HG03354 (cell line): ENCODE measurements around the gene TEDC1.

Experiments
- ATAC-seq: cut with Tn5 transposase; IDR thresholded peaks from one replicate; pipeline ENCODE4 v1.9.1; 2021; ENCODE audit warnings: mild to moderate bottlenecking; ENCODE audit not compliant: unreplicated experiment, poor library complexity, severe bottlenecking

TEDC1 gene

DNA sequence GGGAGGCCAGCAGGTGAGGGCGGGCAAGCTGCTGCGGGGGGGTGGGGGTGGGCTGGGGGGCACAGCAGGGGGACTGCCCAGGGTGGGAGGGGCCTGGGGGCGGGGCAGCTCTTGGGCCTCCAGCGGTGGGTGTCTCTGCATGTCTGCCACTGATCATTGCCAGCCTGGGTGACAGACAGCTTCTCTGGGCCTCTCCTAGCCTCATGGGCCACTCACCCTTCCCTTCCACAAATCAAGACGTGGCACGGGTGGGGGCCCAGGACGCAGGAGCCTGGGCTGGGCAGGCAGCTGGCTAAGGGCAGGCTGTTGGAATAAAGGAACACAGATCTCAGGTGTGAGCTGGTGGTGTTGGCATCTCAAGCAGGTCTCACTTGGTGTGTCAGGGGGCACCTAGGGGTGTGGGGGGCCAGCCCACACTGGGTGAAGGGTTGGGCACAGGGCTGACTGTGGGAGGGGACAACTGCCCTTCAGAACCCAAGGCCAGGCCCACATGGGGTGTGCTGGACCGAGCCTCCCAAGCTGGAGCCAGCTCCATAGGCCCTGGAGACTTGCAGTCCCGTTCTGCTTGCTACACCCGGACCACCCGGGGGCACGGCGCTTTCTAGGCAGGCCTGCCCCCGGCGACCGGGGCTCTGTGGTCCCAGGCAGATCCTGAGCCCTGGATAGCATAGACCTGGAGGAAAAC lies 3.0 kb downstream of the TEDC1 start:
- no peak for ATAC-seq

DNA sequence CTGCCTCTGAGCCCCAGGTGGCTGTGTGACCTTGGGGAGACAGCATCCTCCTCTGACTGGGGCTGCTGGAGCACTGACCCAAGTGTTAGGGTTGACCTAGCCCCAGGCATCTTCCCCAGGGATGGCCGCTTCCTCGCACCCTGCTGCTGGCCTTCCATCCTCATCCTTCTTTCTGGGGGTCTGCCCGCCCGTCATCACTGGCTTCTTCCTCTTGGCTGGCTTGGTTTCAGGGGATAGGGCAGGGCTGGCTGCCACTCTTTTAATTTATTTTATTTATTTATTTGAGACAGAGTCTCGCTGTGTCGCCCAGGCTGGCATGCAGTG lies 3.5 kb downstream of the TEDC1 start:
- no peak for ATAC-seq

DNA sequence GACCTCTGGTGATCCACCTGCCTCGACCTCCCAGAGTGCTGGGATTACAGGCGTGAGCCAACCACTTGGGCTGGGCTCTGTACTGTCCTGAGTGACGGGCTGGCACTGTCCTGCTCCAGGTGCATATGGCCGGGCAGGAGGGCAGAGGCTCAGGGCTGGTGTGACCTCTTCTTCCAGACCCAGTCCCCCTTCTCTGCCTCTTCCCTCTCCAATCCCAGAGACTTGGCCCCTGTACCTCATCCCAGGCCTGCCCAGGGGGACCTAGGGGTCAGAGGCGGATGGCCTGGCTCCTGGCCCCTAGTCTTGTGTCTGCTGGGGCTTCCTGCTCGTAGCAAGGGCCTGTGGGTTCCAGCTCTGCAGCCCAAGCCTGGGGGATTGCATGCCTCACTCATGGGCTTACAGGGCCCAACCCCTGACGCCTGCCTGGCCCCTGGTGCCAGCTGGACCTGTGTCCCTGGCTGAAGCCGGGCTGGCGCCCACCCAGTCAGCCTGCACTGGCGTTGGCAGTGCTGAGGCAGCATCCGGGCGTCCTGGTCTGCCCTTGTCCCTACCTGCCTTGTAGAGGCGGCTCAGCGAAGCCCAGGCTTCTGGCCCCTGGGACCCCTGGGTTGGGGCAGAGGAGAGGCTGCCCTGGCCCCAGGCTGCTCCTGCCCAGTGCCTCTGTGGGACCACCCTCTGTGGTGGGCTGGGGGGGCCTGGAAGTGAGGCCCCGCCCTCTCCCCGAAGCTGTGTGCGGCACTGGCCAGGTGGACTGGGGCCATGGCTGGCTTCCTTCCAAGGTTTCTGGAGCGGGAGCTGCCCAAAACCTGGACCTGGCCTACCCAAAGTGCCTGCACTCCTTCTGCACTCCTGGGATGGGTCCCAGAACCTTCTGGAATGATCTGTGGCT lies 4.3 kb downstream of the TEDC1 start:
- ATAC-seq: no peak

DNA sequence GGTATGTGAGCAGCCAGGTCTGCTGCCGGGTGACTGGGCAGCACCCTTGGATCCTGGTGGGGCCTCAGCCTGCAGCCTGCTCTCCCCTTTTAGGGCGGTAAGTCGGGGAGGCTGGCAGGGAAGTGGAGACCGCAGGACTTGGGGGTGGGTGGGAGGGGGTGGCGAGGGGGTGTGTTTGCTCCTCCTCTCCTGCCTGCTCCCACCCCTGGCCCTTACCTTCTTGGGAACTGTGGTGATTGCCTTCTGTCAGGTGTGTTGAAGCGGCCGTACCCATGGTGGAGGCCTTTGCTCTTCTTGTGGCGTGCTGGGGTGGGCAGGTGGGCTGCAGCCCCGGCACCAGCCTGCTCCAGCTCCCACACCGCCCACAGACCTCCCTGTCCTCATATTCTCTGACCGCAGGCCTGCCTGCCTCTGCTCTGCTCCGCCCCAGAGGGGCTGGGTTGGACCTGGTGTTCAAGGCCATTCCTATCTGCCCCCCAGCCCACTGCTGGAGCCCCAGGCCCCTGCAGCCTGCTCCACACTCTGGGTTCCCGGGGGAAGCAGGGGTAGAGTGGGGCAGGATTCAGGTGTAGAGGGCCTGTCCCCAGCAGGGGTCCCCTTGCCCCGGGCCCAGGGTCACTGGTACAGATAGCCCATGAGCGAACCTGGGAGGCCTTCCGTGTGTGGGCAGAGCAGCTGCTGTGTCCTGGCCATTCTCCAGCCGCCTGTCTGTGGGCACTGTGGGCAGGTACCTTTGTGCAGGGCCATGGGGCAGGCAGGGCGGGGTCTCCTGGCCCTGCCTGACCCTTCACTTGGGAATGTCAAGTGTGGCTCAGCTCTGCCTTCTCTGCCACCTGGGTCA lies 5.2 kb downstream of the TEDC1 start:
- no peak for ATAC-seq

DNA sequence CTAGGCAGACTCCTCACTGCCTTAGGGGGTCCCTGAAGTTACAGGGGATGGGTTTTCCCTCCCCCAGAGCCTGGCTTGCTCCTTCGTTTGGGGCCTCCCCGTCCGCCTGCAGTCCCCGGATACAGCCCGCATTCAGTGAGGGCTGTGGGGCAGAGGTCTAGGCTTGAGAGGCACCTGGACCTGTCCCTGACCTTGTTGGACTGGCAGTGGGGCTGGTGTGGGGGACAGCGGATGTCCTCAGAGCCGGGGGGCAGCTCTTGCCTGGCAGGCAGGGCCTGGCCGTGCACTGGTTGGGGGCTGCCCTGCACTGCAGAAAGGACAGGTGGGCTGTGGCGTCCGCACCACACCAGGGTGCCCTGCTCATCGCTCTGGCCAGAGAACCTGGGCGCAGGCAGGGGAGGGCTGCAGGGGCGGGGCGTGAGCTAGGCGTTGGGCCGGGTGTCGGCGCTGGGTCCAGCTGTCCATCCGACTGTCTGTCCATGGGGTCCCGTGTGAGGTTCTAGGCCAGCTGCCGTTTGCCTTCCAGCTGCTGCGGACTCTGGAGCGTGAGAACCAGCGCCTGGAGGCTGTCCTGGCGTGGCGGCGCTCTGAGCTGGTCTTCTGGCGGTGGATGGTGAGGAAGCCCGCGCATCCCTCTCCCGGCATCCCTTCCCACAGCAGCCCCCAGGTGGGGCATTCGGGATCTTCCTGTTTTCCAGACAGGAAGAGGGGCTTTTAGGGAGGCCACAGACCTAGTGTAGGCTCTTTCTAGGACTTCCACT lies 6.0 kb downstream of the TEDC1 start:
- no peak for ATAC-seq

DNA sequence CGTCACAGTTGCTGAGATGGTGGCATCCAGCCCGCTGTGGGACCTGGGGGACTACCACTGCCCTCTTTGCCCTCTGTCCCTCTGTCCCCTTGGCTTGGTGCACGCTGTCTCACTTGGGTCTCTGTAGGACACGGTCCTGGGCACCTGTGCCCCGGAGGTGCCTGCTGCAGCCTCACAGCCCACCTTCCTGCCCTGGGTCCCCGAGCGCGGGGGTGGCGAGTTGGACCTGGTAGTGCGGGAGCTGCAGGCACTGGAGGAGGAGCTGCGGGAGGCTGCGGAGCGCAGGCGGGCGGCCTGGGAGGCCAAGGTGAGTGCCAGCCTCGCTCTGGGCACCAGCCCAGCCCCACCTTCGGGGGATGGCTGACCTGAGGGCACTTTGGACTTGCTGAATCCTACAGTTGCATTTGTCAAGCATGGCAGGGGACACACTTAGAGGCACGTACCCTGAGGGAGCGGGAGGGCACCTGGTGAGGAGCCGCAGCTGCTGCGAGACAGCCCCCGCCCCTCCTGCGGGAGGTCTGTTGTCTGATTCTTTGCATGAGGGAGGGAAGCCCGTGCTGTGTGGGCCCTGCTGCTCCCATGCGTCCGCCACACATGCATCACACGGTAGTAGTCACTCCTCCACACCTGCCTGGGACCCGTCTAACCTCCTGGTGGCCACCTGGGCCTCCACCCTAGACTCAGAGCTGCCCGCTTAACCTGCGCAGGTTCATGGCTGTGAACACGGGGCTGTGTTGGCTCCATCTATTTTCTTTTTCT lies 6.8 kb downstream of the TEDC1 start:
- no peak for ATAC-seq

DNA sequence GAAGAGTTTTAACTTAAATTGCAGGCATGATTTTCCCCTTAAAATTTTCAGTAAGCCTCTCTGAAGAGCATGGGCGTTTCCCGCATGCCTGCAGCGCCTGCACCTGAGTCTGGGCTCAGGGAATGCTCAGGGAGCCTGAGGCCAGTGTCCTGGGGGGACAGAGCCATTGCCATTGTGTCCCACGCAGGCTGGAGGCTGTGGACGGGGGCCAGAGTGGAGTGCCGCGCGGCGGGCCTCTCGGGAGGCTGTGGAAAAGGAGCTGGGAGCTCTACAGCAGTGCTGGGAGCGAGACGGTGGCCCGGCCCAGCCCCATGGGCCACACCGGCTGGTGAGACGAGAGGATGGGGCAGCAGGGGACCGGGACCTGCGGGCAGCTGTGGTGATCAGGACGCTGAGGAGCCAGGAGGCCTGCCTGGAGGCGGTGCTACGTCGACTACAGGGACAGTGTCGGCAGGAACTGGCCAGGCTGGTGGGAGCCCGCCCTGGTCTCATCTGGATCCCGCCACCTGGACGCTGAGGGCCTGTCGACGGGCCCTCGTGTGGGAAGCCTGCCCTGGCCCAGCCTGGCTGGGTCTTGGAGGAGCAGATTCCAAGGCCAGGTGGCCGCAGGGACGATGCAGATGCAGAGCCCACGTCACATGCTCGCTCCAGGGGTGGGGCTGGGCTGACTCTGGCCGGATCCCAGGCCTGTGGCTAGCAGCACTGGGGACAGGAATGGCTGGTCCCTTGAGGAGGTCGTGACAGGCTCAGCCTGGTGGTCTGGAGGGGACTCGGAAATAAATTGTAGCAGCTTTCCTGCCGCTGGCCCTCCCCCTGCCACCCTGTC lies 7.6 kb downstream of the TEDC1 start:
- ATAC-seq: no peak

DNA sequence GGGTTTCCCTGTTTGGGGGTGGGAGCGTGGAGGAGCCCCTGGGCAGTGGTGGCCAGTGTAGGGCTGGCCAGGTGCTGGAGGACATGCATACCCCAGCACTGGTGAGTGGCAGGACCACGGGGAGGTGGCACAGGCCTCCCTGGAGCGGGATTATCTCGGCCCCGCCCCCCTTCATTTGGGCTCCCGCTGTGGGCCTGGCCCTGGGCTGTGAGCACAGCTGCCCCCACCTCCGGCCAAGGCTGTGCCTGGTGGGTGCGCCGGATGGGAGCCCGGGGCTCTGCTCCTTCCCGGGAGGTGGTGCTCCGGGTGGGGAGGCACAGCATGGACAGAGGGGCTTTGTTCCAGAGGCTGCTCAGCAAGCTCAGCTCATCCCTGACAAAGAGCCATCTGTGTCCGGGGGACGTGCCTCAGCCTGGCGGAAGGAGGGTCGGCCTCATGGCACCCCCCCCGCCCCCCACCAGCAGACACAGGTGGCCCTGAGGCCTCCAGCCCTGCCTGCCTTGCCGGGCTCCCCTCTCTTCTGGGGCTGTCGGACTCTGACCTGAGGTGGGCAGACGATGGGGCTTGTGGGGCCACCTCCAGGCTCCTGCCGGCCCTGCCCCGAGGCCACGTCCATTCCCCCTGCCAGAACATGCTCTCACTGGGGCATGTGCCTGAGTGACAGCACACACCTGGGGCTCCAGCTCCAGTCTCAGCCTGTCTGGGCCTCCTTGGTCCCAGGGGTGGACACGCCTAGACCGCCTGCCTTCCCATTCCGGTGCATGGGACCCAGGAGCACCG lies 8.4 kb downstream of the TEDC1 start:
- ATAC-seq: no peak

DNA sequence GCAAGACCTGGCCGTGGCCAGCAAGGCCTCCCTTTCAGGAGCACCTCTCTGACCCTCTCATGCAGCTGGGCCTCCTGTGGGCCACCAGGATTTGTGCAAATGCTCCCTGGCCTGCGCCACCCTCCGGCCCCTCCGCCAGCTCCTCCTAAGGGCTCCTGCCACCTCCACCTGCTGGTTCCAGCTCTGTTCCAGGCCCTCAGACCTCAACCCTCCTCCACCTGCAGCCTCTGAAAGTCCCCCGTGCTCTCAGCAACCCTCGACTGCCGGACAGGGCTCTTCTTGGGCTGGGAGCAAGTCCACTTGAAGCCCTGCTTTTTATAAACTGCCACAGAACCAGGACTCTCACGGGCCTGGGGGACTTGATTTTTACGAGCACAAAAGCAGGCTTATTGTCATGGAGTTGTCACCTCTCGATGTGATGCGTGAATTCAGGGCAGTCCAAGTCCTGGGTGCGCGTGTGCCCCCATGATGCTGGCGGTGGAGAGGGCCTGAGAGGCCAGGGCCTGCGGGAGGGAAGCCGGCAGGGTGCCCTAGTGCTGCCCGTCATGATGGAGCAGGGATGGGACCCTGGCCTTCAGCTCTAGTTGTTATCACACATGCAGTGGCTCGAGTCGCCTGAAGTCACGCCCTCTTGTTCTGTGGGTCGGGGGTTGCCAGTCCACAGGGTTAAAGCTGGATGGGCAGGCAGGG lies 9.1 kb downstream of the TEDC1 start:
- ATAC-seq: no peak

DNA sequence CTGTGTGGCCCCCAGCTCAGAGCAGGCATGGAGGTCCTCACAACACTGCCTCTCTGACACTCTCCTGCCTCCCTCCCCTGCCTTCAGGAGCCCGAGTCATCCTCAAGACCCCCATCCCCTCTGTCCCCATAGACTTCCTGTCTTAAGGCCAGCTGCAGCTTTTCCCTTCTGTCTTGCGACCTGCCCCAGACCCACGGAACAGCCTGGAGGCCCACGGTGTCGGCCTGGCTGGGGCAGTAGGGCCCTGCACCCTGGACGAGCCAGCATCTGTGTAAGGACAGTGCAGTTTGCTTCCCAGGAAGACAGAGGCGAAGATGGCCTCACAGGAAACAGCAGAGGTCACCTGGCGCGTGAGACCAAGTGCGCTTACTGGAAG lies 9.7 kb downstream of the TEDC1 start:
- ATAC-seq: no peak

DNA sequence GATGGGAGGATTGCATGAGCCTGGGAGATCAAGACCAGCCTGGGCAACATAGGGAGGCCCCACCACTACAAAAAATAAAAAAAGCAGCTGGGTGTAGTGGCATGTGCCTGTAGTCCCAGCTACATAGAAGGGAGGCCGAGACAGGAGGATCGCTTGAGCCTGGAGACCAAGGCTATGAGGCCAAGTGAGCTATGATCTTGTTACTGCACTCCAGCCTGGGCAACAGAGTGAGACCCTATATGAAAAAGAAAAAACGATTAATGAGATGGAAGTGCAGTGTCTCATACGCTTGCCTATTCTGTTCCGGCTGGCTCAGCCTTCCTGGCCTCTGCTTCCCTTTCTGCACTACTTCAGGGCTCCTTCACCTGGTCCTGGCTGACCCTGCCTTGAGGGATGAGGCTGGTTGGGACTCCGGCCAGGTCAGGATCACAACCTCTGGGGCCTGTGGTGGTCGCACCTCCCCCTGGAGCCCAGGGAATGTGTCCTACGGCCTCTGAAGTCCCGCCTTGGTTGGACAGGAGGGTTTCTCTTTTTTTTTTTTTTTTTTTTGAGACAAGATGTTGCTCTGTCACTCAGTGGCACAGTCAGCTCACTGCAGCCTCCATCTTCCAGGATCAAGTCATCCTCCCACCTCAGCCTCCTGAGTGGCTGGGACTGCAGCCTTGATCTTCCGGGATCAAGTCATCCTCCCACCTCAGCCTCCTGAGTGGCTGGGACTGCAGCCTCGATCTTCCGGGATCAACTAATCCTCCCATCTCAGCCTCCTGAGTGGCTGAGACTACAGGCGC lies 10.7 kb downstream of the TEDC1 start:
- ATAC-seq: no peak

DNA sequence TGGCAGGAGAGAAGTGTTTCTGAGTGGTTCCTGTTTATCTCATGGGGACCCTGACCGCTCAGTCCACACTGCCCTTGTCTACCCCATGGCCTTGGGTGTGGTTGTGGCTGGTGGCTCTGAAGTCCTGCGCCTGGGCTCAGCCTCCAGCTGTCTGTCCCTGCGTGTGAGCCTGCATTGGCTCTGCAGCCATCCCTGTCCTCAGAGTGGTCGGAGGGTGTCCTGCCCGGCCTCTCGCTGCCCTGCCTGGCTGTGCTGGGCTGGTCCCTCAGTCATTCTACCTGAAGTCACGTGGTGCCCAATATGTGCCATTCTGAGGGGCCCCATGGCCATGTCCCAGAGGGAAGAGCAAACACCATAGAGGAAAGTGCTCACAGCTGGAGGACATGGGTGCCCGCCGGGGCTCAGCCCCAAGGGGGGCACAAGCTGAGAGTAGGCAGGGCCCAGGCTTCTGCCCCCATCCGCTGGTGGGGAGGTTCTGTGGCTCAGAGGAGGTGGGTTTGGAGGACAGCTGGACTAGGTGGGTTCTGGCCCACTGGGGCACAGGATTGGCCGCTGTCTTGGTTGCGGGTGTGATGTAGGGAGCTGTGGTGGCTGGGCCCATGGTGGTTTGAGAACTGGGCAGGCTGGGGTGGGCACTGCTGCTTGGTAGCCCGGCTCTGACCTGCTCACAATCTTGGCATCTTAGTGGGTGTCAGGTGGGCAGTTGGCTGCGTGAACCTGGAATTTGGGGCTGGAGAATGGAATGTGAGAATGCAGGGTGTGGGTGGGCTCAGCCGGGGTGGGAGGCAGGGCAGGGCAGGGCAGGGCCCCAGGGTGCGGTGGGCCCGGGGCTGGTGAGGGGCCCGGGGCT lies 11.6 kb downstream of the TEDC1 start:
- ATAC-seq: no peak

DNA sequence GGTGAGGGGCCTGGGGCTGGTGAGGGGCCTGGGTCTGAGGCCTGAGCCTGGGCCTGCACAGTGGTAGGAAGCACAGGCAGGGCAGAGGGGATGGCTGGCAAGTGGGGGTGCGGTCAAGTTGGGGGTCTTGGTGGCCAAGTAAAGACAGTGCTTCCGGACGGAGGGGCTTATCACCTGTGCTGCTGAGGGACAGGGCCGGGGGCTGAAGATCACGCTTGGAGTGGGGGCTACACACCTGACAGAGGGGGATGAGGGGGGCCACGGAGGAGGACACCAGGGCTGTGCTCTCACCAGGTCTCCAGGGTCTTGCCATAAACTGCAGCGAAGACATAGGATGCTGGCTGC lies 12.2 kb downstream of the TEDC1 start:
- ATAC-seq: no peak

DNA sequence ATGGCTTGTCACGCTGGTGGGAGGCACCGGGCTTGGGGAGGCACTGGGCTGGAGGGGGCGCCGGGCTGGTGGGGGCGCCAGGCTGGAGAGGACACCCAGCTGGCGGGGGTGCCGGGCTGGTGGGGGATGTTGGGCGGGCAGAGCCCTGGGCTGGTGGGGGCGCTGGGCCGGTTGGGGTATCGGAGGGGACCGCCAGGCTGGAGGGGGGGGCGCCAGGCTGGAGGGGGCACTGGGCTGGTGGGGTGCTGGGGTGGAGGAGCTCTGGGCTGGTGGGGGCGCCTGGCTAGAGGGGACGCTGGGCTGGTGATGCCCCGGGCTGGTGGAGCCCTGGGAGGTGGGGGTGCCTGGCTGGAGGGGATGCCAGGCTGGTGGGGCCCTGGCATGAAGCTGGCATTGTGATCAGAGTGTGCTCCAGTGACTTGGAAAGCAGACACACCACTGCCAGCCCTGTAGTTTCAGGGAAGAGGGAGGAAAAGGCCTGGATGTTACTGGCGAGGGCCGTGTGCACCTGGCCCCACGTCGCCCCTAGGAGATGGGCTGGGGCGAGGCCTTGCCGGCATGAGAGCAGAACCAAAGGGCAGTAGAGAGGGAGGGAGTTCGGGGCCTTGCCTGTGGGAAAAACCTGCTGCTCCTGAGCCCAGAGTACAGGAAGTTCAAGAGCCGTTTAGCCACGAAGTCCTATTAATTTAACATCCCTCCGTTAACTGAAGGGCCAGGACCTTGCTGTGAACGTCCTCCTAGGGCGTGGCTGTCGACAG lies 13.1 kb downstream of the TEDC1 start:
- ATAC-seq: no peak

DNA sequence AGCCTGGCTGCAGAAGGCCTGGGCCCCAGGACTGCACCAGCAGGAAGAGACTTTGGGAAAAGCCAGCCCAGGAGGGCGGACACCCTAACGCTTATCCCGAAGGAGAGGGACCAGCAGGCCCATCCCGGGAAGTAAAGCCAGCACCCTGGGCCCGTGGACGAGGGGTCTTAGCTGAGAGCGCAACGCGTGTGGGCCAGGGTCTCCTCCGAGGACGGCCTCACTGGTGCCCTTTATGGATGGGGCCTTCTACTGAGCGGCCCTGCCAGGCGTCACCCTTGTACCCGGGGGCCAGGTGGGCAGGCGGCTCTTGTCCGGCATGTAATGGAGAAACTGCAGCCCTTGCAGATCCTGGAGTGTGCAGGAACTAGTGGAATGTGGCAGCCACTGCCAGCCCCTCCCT lies 14.1 kb downstream of the TEDC1 start:
- no peak for ATAC-seq
